Measurements from ENCODE around the gene B4GAT1.
"Not testable (repeated sequence)": the region's sequence is repeated elsewhere in the genome, so short reads cannot be mapped to it uniquely, and the experiment has no call there.

The B4GAT1 gene

DNA sequence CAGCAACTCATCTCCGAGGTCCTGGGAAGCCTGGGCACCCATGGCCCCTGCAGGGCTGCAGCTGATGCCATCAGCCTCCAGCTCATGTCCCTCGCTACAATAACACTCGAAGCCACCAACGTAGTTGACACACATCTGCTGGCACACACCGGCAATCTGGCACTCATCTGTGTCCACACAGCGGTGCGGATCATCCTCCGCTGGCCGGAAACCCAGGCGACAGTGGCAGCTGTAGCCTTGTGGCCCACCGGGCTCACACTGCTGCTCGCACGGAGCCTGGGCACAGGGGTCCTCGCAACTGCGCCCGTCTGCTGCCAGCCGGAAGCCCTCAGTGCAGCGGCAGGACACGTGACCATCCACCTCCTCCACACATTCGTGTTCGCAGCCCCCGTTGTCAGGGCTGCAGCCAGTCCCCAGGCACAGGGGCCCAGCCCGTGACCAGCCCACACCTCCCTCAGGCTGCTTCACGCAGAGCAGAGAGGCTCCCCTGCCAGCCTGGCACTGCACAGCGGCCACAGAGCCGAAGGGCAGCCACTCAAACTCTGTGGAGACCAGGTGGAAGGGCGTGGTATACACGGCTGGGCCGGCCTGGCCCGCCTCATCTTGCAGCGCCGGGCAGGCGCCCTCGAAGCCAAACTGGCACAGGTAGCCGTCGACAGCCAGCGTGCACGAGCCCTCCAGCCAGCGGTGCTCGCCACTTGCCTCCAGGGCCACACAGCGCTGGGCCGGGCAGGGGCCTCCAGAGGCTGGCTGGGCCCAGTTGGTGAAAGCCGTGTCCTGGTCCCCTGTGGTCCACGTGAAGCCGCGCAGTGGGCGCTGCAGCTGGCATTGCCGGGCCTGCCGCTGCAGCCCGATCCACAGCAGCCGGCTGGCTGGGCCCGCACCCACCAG, 31.3 kb downstream of the B4GAT1 start:
- no peaks in the 10 kb centered on the region for H3K36me3 Mint-ChIP-seq
- H3K27ac Mint-ChIP-seq = no peak overlapping the region
- no peaks in the 10 kb centered on the region for H3K9me3 Mint-ChIP-seq
- H3K4me1 Mint-ChIP-seq = peaks cover 29 to 44% of the 10 kb centered on the region in 2 donors
- H3K4me3 Mint-ChIP-seq = no peak overlapping the region
- no peak for DNase-seq
- no peaks in the 10 kb centered on the region for H3K27me3 Mint-ChIP-seq
- no peak for ATAC-seq (replicated peaks)

GRCh38 chr11:66315498-66315885, 31.9 kb downstream of the B4GAT1 start:
- H3K4me1 Mint-ChIP-seq = peaks cover 29 to 44% of the 10 kb centered on the region in 2 donors
- no peaks in the 10 kb centered on the region for H3K27me3 Mint-ChIP-seq
- no peak overlapping the region for H3K4me3 Mint-ChIP-seq
- H3K27ac Mint-ChIP-seq = no peak overlapping the region
- DNase-seq (no peak), ATAC-seq (replicated peaks) (no peak)
- no peaks in the 10 kb centered on the region for H3K36me3 Mint-ChIP-seq
- H3K9me3 Mint-ChIP-seq = no peaks in the 10 kb centered on the region

DNA sequence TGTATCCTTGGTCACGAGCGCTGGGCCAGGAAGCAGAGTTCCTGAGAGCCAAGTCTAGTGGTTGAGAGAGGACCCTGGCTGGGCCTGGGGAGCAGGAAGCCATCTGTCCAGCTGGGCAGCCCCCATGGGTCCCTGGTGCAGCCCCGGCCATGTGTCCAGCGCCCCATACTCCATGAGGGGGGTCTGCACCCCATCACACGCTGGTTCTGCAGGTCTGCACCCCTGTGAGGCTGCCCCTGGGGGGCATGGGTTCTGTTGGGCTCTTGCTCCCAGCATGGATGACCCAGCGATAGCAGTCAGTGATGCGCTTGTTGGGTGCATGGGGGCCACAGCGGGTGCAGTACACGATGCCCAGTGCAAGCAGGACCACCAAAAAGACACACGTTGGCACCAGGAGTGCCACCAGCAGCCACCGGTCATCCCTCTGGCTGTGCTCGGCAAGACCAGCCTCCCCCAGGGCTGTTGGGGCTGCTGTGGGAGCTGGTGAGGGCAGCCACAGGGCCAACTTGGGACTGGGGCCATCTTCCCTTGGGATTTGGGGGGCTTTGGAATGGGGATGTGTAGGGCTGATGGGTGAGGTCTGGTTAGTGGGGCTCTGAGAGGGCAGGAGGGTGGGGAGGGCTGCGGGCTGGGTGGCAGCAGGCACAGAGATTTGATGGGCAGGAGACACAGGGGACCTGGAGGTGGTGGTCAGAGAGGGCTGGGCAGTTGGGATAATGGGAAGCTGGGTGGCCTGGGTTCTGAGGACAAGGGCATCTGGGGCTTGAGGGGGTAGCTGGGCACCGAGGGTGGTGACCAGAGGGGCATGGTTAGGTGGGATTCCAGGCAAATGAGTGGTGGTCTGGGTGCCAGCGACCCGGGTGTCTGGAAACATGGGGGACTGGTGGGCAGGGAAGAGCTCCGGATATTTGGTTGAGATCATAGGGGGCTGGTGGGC, 32.6 kb downstream of the B4GAT1 start:
- ATAC-seq (replicated peaks) (no peak), DNase-seq (no peak)
- H3K4me3 Mint-ChIP-seq = no peak overlapping the region

GRCh38 chr11:66314186-66314501, 33.3 kb downstream of the B4GAT1 start:
- Mint-ChIP-seq H3K9me3 (no peaks in the 10 kb centered on the region), H3K4me1 (peaks cover 26 to 40% of the 10 kb centered on the region in 2 donors), H3K4me3 (peak overlapping the region; percentile 36 to 52), H3K36me3 (no peaks in the 10 kb centered on the region), H3K27me3 (no peaks in the 10 kb centered on the region), H3K27ac (peak overlapping the region; percentile 56)
- no peak for DNase-seq
- no peak for ATAC-seq (replicated peaks)

More for the DNA sequence above, 32.6 kb downstream of the B4GAT1 start:
- H3K9me3 Mint-ChIP-seq = no peaks in the 10 kb centered on the region
- no peaks in the 10 kb centered on the region for H3K36me3 Mint-ChIP-seq
- H3K27ac Mint-ChIP-seq = no peak overlapping the region
- no peaks in the 10 kb centered on the region for H3K27me3 Mint-ChIP-seq
- peaks cover 29 to 44% of the 10 kb centered on the region in 2 donors for H3K4me1 Mint-ChIP-seq

- Mint-ChIP-seq H3K36me3 (no peaks in the 10 kb centered on the region), H3K4me3 (peak overlapping the region; percentile 91 to 92), H3K9me3 (no peaks in the 10 kb centered on the region), H3K27me3 (no peaks in the 10 kb centered on the region), H3K4me1 (peaks cover 20 to 34% of the 10 kb centered on the region in 2 donors), H3K27ac (peak overlapping the region; percentile 56)
- no peak for ATAC-seq (replicated peaks)
- no peak for DNase-seq
Observed at GRCh38 chr11:66313321-66314185, 33.9 kb downstream of the B4GAT1 start.

- Mint-ChIP-seq H3K4me3 (peak overlapping the region; percentile 91 to 92), H3K27ac (peak overlapping the region; percentile 95), H3K9me3 (no peaks in the 10 kb centered on the region), H3K27me3 (peaks cover under 1 to 1% of the 10 kb centered on the region in 2 donors), H3K4me1 (peaks cover 14 to 26% of the 10 kb centered on the region in 2 donors), H3K36me3 (no peaks in the 10 kb centered on the region)
- ATAC-seq (replicated peaks) = peak; percentile 74 to 76
- peak; percentile 89 for DNase-seq
Observed at GRCh38 chr11:66312549-66313320, 34.7 kb downstream of the B4GAT1 start.

DNA sequence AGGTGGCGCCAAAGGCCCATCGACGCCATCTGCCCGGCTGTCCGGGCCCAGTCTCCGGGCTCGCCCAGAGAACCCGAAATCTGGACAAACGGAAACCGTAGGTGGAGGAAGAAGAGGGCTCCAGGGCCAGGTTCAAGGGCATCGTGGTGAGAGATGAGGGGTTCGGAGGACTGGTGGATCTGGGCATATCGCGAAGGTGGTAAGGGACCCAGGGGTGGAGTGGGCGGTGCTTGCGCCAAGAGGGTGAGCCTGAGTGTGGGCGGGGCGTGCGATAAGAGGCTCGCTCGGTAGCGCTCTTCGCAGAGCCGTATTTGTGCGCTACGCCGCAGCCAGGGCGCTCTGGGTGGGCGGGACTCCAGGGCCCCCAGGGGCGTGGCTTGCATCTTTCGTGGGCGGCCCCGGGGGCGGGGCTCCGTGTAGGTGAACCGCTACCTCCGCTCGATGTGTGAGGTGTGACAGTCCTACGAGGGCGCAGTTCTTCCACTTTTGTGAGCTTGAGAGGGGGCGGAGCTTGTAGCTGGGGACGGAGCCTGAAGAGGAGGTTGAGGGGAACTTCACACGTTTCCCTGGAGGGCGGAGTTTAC, 35.4 kb downstream of the B4GAT1 start:
- Mint-ChIP-seq H3K9me3 (no peaks in the 10 kb centered on the region), H3K4me3 (peak overlapping the region; percentile 91 to 92), H3K4me1 (peaks cover 8 to 19% of the 10 kb centered on the region in 2 donors), H3K27me3 (peaks cover 4 to 6% of the 10 kb centered on the region in 2 donors), H3K27ac (peak overlapping the region; percentile 95), H3K36me3 (no peaks in the 10 kb centered on the region)
- peak; percentile 94 for DNase-seq
- peak; percentile 78 to 82 for ATAC-seq (replicated peaks)

DNA sequence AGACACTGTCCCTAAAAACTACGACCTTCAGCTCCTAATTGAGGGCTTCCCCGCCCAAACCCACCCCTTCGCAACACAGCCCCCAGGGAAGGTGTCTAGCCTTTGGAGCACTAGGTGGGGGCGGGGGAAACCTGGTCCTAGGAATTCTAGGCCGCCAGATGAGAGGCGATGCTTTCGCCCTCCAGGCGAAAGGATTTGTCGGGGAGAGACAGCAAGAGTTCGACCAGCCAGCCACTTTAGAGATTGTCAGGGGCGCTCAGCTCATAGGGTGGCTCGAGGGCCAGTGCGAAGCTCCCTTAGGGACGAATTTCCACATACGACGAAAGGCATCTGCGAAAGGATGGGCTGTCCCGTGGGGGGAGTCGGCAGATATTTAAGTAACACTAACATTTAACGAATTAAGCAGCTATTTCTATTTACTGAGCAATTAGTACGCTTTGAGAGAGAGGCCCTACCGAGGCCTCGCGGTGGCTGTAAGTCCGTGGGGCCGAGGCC, 35.9 kb downstream of the B4GAT1 start:
- Mint-ChIP-seq H3K4me3 (peak overlapping the region; percentile 91 to 92), H3K9me3 (no peaks in the 10 kb centered on the region), H3K4me1 (peaks cover 8 to 18% of the 10 kb centered on the region in 2 donors), H3K27me3 (peaks cover 4 to 6% of the 10 kb centered on the region in 2 donors), H3K36me3 (no peaks in the 10 kb centered on the region), H3K27ac (peak overlapping the region; percentile 95)
- ATAC-seq (replicated peaks) (peak in 1 of 2 donors; percentile 58), DNase-seq (no peak)

GRCh38 chr11:66310803-66311440, 36.5 kb downstream of the B4GAT1 start:
- ATAC-seq (replicated peaks); H3K4me3 Mint-ChIP-seq; H3K9me3 Mint-ChIP-seq; H3K36me3 Mint-ChIP-seq; H3K27ac Mint-ChIP-seq; H3K27me3 Mint-ChIP-seq; DNase-seq: not testable (repeated sequence)
- peaks cover 8 to 18% of the 10 kb centered on the region in 2 donors for H3K4me1 Mint-ChIP-seq

GRCh38 chr11:66310324-66310723, 37.1 kb downstream of the B4GAT1 start:
- ATAC-seq (replicated peaks) (no peak), DNase-seq (no peak)
- H3K9me3 Mint-ChIP-seq = no peaks in the 10 kb centered on the region
- H3K27me3 Mint-ChIP-seq = peaks cover 4 to 6% of the 10 kb centered on the region in 2 donors
- no peak overlapping the region for H3K4me3 Mint-ChIP-seq
- no peak overlapping the region for H3K27ac Mint-ChIP-seq
- no peaks in the 10 kb centered on the region for H3K36me3 Mint-ChIP-seq
- peaks cover 8 to 18% of the 10 kb centered on the region in 2 donors for H3K4me1 Mint-ChIP-seq

GRCh38 chr11:66309475-66309874, 38.0 kb downstream of the B4GAT1 start:
- Mint-ChIP-seq H3K4me3 (no peak overlapping the region), H3K27me3 (peaks cover 4 to 13% of the 10 kb centered on the region in 2 donors), H3K36me3 (no peaks in the 10 kb centered on the region), H3K4me1 (peaks cover 8 to 18% of the 10 kb centered on the region in 2 donors), H3K9me3 (no peaks in the 10 kb centered on the region), H3K27ac (no peak overlapping the region)
- DNase-seq (no peak), ATAC-seq (replicated peaks) (no peak)

DNA sequence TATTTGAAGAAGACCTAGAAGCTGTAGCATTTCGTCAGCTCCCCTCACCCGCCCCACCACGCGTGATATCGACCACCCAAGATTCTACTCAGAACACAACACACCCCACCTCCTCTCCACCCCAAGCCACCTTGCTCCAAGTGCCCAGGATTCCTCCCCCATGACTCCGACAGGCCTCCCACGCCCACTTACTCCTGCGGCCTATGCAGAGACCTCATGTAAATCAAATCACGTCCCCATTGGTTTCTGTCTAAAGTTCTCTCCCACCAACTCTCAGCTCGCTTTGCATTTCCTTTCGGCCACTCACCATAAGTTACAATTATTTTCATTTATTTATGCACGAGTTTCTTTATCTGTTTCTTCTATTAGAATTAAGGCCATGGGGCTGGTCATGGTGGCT, 44.8 kb downstream of the B4GAT1 start:
- Mint-ChIP-seq H3K4me1 (peaks cover 0 to 2% of the 10 kb centered on the region in 2 donors), H3K9me3 (no peaks in the 10 kb centered on the region), H3K36me3 (no peaks in the 10 kb centered on the region), H3K27me3 (peaks cover 6 to 11% of the 10 kb centered on the region in 2 donors), H3K27ac (no peak overlapping the region), H3K4me3 (no peak overlapping the region)
- no peak for ATAC-seq (replicated peaks)
- no peak for DNase-seq

Data from stimulated activated naive B cell treated with anti-CD40 and anti-IgM and Interleukin-4, amounts not matched to agents 10 μg/mL and 1 μg/mL and 100 μg/mL, for 72 hours (primary cell).